GM21423 (cell line): ENCODE results near the gene HOXD8.

Source experiments
- ATAC-seq: cut with Tn5 transposase; IDR thresholded peaks from one replicate; pipeline ENCODE4 v1.9.1; 2021; ENCODE audit warnings: mild to moderate bottlenecking, moderate library complexity; ENCODE audit not compliant: unreplicated experiment

Gene HOXD8

DNA sequence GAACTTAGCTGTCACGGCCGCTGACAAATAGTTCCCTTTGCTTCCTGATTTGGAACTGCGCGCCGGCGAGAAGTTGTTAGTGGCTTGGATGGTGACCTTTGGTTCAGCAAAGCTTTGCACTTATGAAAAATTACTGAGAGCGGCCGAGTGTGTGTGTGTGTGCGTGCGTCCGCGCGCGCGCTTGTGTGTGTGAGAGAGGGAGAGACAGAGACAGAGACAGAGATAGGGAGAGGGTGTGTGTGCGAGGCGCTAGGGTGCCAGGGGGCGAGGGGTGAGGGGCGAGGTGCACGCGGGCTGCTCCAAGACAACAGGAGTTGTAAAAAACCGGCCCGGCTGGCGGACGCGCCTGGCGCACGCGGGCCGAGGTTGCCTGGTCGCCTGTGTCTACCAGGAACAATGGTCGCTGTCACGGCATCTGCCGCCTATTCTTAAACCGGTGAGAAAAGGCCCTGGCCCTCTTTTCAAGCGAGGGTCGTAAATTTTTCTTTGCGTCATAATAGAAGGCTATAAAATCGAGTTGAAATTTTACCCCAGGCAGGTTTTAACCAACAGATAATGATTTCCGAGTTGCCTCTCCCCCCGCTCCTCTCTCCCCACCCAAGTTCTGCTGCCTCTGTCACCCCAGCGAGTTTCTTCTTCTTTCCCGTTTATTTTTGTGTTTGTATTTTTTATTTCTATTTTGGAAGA is 28.1 kb downstream of the HOXD8 start:
- no peak for ATAC-seq

- ATAC-seq, result no peak
Observed at GRCh38 chr2:176158186-176158591, 28.7 kb downstream of the HOXD8 start.

DNA sequence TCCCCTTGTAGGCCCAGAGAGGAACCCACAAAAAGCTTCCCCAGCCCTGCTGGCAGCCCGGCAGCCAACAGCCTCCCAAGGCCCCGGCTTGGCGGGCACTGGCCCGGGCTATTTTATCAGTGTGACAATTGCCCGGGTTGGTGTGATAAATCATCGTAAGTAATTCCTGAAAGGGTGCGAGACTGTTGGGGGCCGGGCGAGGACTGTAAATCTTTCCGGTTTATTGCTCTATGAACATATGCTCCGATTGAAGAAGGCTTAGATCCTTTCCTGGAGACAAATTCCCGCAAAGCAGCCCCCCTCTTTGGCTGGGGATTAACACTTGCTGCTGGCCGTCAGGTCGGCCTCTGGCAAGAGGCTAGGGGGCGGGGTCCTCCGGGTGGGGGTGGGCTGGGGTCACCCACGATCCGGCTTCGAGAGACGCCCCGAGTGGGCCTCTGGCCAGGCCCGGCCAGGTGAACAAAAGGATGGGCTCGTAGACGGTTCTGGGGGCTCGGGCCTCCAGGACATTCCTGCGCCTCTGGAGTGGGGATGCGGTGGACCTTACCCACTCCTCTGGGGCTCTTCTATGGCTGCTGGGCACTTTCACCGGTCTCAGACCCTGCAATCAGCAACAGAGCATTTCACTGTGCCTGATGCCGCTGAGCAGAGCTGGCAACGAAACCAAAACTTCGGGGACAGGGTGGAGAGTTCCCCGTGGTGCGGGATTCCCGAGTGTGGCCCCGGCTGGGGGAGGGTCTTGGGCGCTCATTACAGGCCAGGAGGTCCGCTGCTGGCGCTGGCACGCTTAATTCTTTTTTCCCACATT is 29.6 kb downstream of the HOXD8 start:
- ATAC-seq, result no peak

- ATAC-seq, result no peak
Observed at GRCh38 chr2:176159663-176160250, 30.3 kb downstream of the HOXD8 start.

- no peak for ATAC-seq
Observed at GRCh38 chr2:176160251-176160985, 30.9 kb downstream of the HOXD8 start.

DNA sequence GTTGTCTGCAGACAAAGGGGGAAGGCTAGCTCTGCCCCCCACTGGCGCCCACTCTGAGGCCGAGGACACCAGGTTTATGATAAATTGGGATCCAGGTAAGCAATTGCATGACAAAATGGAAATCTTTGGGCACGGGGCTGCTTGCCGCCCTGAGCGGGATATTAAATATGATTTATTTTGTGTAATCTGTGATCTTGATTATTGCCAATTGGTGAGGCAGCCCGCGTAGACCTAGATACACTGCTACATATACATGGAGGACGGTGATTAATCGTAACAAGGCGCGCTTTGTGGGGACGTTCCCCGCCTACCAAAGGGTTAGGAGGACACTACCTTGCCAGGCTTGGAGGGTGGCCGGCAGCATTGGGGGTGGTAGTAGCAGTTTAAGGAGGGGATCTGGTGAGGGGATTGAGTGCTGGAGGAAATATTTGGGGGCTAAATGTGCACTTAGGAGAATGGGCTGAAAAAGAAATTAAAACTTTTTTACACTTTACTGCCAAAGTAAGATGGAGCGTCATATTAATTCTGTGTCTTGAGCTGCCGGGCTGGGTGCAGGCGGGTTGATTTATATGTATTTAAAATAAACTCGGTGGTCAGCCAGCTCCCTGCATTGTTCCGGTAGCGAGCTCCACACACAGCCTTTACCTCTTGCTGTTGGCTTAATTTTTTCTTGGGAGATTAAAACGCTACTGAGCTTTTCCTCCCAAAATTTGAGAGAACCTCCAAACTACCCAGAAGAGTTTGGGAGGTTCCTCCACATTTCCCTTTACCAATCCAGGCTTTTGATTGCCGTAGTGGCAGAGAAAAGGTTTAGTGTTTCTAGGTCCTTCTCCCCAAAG is 31.7 kb downstream of the HOXD8 start:
- ATAC-seq, result no peak

GRCh38 chr2:176161825-176162626 is 32.5 kb downstream of the HOXD8 start:
- no peak for ATAC-seq

DNA sequence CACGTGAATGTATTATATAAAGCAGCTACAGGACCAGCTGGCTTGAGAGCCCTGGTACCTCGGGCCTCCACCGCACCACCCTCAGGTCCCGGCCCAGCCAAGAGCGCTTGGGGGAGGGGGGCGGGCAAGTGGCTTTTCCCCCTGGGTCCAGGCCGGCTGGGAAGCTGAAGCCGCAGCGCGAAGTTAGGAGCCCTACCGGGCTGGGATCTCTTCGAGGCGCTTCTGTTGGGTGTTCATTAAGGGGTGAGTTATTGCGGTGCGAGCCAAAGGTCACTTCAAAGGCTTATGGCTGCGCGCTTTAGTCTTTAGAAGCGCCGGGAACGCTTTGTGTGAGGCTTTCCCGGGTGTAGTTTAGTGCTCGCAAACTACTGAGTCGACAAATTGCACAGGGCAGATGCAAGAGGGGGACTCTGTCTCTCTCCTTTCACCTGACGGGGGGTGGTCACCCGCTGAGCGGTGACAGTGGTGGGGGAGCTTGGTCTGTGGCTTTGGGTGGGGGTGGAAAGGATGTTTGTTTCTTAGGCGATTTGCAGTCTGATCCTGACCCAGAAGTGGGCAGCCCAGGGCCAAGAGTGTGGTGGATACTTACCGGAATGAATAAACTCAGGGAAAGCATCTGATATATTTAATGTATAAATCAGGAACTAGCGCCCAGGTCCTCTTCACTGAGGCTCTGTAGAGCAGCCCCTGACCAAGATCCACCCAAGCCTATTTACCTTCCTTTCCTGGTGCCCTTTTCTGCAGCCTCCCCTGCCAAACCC is 33.6 kb downstream of the HOXD8 start:
- ATAC-seq, result no peak

DNA sequence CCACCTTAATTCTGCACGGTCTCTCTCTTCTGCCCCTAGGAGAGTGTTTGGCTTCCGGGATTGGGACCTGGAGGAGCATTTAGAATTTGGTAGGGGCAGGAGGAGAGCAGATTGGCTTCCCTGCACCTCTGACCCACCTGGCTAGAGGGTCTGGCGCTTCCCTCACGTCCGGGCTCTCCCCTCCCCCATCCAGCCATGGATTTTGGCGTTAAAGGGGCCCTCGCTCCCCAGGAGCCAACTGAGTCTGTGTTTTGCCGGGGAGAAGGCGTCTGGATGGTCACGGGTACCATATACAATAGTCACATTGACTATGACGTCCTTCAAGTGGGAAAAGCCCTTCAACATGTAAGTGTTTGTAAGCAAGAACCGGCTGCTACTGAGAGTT is 34.2 kb downstream of the HOXD8 start:
- no peak for ATAC-seq

GRCh38 chr2:176164201-176164600 is 34.7 kb downstream of the HOXD8 start:
- ATAC-seq, result no peak

GRCh38 chr2:176164611-176165369 is 35.3 kb downstream of the HOXD8 start:
- no peak for ATAC-seq

GRCh38 chr2:176165370-176166050 is 36.0 kb downstream of the HOXD8 start:
- ATAC-seq, result no peak

GRCh38 chr2:176166272-176166671 is 36.8 kb downstream of the HOXD8 start:
- no peak for ATAC-seq

GRCh38 chr2:176167398-176167797 is 37.9 kb downstream of the HOXD8 start:
- ATAC-seq, result no peak

DNA sequence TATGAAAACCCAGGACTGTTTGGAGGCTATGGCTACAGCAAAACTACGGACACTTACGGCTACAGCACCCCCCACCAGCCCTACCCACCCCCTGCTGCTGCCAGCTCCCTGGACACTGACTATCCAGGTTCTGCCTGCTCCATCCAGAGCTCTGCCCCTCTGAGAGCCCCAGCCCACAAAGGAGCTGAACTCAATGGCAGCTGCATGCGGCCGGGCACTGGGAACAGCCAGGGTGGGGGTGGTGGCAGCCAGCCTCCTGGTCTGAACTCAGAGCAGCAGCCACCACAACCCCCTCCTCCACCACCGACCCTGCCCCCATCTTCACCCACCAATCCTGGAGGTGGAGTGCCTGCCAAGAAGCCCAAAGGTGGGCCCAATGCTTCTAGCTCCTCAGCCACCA is 39.7 kb downstream of the HOXD8 start:
- ATAC-seq, result no peak

DNA sequence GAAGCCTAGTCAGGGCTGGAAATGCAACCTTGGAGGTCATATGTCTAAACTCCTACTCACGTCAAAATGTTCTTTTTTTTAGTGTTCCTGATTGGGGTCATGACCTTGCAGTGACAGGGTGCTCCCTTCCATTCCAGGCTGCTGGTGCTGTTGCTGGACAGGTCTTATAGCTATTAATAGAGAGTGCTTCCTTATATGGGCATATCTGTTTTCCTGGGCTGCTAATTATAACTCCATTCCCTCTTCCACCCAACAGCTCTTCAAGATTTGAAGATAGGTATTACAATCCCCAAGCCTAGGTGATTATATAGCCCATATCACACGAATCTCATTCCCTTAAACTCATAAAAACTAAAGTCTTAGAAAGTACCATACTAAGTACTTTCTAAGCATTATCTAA is 40.2 kb downstream of the HOXD8 start:
- no peak for ATAC-seq

DNA sequence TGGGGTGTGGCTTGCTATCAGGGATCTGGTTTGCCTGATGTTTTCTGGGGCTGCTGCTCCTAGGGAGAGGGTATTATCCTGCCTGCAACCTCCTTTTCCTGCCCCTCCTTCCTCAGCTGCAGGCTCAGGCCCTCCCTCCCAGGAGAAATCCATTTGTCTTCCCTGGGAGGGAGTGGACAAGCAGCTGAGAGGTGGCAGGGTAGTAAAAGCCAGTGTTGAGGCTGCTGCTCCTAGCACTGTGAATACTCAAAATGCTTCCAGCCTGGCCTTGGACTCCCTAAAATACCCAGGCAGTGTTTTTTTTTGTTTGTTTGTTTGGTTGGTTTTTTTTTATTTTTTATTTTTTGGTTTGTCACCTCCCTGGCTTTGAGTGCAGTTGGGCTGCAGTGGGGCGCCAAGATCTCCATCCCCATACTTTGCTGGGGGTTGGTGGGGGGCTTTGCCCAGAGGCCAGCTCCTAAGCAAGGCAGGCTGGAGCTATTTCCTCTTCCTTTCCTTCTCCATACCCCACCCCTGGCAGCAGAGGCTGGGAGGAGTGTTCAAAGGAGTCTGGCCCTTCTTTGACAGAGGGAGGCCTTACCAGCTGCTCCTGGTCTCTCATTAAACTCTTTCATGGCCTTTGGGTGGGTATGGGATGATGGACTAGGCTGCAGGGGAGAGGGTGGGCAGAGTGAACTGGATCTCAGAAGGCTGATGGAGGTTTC is 41.2 kb downstream of the HOXD8 start:
- ATAC-seq, result no peak
